ENCODE measurements around the gene DBH.

The DBH gene

DNA sequence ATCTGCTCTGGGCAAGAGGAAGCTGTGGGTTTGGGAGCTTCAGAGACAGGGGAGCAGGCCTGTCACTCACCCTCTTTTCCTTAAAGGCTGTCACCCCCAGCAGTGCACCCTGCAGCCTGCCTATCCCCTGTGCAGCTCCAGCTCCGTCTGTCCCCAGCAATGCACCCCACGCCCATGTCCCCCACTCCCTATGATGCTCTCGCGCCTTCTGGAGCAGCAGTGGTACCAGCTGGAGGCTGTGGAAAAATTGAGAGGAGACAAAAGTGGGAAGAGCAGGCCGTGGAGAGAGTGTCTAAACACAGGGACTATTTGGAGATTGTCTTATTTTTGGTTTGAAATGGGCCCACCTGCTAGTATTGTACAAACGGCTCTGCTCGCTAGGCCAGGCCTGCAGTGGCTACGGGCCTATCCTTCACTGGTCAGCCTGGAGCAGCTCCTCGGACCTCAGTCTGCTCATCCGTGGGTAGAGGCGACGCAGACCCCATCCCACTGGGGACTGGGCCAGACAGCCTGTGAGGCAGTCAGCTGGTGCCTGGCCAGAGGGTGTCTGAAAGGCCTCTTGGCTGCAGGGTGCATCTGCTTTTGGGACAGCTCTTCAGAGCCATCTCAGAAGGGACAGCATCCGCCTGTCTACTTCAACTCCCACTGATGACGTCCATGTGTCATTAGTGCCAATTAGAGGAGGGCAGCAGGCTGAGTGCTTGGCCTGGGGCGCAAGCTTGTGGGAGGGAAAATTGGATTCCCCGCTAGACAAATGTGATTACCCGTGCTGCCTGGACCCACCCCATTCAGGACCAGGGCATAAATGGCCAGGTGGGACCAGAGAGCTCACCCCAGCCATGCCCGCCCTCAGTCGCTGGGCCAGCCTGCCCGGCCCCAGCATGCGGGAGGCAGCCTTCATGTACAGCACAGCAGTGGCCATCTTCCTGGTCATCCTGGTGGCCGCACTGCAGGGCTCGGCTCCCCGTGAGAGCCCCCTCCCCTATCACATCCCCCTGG is at the start of gene DBH:
Gene DBH (plus strand): TSS at position 831 of the 999 bp plus-strand sequence. CDS start 9 bp downstream, at position 840.
- DNase-seq (ENCODE audit: low read depth): no peak

- no peak for DNase-seq (ENCODE audit: low read depth)
Measured at GRCh38 chr9:133587051-133587450, 49.1 kb upstream of the DBH start.

- no peak for DNase-seq (ENCODE audit: low read depth)
Measured at GRCh38 chr9:133587466-133587865, 48.7 kb upstream of the DBH start.

- no peak for DNase-seq (ENCODE audit: low read depth)
Measured at GRCh38 chr9:133589454-133590227, 46.5 kb upstream of the DBH start.

GRCh38 chr9:133590231-133590855 is 45.8 kb upstream of the DBH start:
- DNase-seq (ENCODE audit: low read depth): no peak

DNA sequence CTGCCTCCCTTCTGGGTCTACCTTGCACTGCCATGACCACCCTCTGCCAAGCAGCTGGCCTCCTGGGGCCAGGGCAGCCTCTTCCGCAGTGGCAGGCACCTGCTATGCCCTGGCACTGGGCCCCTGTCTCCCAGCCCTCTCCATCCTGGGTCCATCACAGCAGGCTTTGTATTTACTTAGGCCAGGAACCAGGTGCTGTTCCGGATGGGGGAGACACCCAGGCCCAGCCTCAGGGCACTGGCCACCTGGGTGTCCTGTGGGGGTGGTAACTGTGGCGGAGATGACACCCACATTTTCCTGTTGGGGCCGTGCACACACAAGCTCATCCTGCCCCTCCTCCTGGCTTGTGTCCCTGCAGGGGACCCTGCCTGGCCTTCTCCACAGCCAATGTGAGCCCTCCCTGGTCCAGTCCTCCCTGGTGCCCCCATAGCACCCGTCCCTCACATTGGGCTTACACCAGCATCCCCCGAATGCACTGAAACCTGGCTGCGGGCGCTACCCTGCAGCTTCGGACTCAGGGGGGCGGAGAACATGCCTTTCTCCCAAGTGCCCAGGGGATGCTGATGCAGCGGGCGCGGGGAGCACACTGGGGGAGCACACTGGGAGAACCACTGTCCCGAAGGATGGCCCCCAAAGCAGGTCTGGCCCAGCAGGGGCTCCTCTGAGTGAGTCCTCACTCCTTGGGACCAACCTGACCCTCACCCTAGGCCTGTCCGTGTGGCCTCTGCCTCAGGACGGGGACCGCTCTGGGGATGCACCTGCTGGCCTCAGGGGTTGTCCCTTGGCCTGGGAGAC is 44.9 kb upstream of the DBH start:
- no peak for DNase-seq (ENCODE audit: low read depth)

DNA sequence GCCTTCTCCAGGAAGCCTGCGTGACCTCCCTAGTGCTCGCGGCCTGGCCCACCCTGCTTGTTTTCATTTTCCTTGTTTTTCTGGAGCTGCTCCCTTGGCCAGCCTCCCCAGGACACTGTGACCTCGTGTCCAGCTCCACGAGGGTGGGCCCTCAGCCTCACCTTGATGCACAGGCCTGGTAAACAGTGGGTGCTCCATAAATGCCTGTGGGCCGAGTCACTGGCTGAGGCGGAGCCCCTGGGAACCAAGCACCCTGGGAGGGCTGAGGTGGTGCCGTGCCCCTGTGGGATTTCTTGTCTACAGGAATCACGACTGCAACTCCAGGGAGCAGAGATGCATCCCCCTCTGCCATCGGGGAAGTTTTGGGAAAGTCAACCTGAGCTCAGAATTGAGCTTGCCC is 44.2 kb upstream of the DBH start:
- no peak for DNase-seq (ENCODE audit: low read depth)

DNA sequence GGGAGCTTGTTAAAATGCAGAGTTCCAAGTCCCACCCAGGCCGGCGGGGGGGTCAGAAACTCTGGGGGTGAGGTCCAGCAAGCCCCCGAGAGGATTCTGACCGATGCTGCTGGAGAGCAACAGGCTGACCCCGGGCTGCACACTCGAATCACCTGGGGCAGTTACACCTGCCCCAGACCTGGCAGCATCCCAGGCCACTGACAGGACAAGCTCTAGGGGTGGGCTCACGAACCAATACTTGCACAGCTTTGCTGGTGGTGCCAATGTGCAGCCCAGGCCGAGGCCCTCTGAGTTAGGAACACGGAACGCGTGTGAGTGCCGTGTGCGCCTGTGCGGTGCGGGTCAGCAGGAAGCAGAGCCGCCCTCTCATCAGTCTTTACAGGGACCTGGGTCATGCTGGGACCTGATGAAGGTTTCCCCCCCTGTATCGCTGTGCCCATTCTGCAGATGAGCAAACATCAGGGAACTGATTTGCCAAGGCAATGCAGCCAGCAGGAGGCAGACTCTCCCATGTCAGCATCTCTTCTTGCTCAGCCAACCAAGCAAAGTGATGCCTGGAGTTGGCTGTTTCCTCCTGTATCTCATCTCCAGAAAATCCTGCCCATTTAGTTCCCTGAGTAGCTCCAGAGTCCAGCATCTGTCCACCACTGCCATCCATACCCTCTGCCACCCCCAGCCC is 43.3 kb upstream of the DBH start:
- no peak for DNase-seq (ENCODE audit: low read depth)

- DNase-seq (ENCODE audit: low read depth): no peak
Measured at GRCh38 chr9:133593587-133594253, 42.4 kb upstream of the DBH start.

- no peak for DNase-seq (ENCODE audit: low read depth)
Measured at GRCh38 chr9:133594310-133594709, 41.9 kb upstream of the DBH start.

DNA sequence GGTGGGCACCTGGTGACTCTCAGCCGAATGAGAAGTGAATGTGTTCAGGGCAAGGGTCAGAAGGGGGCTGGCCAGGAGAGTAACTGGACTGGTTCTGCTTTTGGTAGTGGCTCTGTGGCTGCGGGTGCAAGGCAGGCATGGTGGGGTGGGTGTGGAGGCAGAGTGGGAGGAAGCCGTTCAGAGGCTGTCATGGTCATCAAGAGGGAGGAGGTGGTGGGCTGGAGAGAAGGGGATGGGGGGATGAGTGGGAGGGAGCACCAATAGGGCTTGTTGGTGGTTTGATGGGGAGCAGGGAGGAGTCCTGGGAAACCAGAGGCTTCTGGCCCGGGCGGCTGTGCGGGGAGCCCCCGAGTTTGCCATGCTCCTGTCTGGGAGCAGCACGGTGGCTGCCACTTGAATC is 40.3 kb upstream of the DBH start:
- no peak for DNase-seq (ENCODE audit: low read depth)

DNA sequence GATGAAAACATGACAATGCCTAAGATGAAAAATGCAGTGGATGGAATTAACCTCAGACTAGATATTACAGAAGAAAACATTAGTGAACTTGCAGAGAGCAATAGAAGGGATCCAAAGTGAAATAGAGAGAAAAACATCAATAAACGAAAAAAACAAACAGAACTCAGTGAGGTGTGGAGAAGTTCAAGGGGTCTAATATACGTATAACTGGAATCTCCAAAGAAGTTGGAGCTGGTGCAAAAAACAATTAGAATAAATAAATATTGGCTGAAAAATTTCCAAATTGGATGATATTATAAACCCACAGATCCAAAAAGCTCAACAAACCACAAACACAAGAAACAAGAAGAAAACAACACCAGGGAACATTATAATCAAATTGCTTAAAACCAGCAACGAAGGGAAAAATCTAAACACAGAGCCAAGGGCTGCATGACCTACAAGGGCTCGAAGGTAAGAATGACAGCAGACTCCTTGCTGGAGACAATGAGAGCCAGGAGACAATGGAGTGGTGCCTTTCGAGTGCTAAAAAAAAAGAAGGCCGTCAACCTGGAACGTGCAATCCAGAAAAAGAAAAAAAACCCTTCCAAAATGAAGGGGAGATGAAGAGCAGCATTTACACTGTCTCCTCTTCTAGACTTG is 38.7 kb upstream of the DBH start:
- DNase-seq (ENCODE audit: low read depth): no peak

GRCh38 chr9:133598978-133599377 is 37.2 kb upstream of the DBH start:
- no peak for DNase-seq (ENCODE audit: low read depth)

GRCh38 chr9:133599470-133600173 is 36.5 kb upstream of the DBH start:
- no peak for DNase-seq (ENCODE audit: low read depth)

DNA sequence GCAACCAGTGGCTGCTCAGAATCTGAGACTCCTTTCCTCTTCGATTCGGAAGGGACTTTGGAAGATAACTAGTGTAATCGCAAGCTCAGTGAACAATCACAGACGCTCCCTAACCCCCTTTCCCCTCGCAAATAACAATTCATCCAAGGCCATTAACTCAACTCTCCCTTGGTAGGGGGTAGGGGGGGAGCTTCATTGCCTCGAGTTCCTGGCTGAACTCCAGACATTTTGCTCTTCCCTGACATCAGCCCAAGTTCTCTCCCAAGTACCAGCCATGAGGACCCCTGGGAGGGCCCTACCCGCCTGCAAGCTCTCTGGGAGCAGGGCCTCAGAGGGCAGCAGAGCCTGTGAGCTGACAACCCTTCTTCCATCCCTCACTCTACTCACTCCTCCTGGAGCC is 35.4 kb upstream of the DBH start:
- no peak for DNase-seq (ENCODE audit: low read depth)

- no peak for DNase-seq (ENCODE audit: low read depth)
Measured at GRCh38 chr9:133601746-133602145, 34.4 kb upstream of the DBH start.

DNA sequence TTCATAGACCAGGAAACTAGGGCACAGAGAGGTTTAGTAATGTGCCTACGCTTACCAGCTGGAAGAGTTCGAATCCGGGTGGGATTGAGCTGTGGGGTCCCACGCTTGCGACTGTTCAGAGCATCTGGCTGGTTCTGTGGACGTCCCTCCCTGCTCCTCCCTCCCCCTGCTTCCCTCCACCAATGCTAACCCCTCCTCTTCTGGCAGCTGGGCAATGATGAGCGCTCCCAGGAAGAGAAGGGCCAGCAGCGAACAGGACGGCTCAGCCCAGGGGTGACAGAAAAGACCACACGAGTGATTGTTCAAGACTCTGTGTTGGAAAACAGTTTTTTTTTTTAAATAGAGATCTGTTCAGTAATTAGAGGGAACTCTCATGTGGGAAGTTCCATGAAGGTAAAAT is 33.9 kb upstream of the DBH start:
- DNase-seq (ENCODE audit: low read depth): no peak

DNA sequence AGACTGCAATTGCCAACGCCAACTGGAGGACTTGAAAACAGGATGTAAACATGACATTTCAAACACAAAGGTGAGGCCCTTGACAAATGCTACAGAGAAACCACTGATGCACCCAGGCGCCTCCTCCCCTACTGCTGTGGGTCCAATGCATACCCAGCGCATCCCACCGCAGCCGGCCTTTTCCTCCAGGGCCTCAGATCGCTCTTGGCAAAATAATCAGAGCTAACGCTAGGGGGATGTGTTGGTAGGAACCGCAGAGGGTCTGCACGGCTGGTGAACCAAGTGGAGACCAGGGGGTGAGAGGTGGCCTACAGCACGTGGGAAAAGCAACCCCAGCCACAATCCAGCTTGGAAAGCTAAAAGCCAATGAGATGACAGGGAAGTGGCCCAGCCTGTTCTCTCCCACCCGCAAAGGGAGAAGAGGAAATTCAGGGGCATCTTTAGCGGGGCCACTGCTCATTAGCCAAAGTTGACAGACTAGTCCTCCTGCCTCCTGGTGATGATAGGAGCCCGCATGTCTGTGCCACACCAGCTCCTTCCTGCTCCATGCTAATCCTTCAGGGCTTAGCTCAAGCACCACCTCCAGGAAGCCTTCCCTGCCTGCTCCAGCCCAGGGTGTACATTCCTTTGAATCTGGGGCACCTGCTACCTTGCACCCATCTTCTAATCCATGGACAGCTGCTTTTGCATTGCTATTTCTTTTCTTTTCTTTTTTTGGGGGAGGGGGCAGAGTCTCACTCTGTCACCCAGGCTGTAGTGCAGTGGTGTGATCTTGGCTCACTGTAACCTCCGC is 32.8 kb upstream of the DBH start:
- DNase-seq (ENCODE audit: low read depth): no peak

- no peak for DNase-seq (ENCODE audit: low read depth)
Measured at GRCh38 chr9:133604214-133604613, 31.9 kb upstream of the DBH start.
